Central memory CD8-positive, alpha-beta T cell (primary cell): Measurements from ENCODE around the gene ANKS1B.
A peak's percentile ranks its signal among the peaks of the same experiment; 100 is the strongest.
"Not testable (repeated sequence)": the region's sequence is repeated elsewhere in the genome, so short reads cannot be mapped to it uniquely, and the experiment has no call there.

Experiments
- ATAC-seq: fragments of 150-1000 bp; cut with Tn5 transposase; replicated peaks from 2 replicates; pipeline ENCODE4 v1.10.0; 2022; ENCODE audit warnings: mild to moderate bottlenecking, moderate FRiP score, moderate number of reproducible peaks; ENCODE audit not compliant: poor library complexity, severe bottlenecking; ENCODE audit errors: extremely low read depth
- DNase-seq, 2 donors: peaks; one replicate each; pipeline ENCODE4 v3.0.0; 2021; ENCODE audit warnings: low spot score in 2 of 2
- H3K27ac Mint-ChIP-seq: one replicate; pipeline ENCODE4 v1.8.0; 2022; ENCODE audit warnings: low read depth, mild to moderate bottlenecking, moderate library complexity, mixed read lengths
- H3K27me3 Mint-ChIP-seq: one replicate; pipeline ENCODE4 v1.8.0; 2022; ENCODE audit warnings: mixed read lengths
- H3K36me3 Mint-ChIP-seq: one replicate; pipeline ENCODE4 v1.8.0; 2022; ENCODE audit warnings: mild to moderate bottlenecking, moderate library complexity, mixed read lengths; ENCODE audit not compliant: insufficient read depth
- H3K4me1 Mint-ChIP-seq: one replicate; pipeline ENCODE4 v1.8.0; 2022; ENCODE audit warnings: mixed read lengths
- H3K4me3 Mint-ChIP-seq: one replicate; pipeline ENCODE4 v1.8.0; 2022; ENCODE audit warnings: mild to moderate bottlenecking, moderate library complexity, mixed read lengths
- H3K9me3 Mint-ChIP-seq: one replicate; pipeline ENCODE4 v1.8.0; 2022; ENCODE audit warnings: mixed read lengths

Gene ANKS1B

GRCh38 chr12:99984271-99985128 lies at the start of gene ANKS1B:
Gene ANKS1B, minus strand, starts transcription at chr12:99984936. Its CDS starts 699 bp downstream, at chr12:99984237.
- Mint-ChIP-seq H3K27me3 (peaks cover 70% of the 10 kb centered on the region), H3K4me1 (no peaks in the 10 kb centered on the region)
- ATAC-seq: no peak

GRCh38 chr12:100031836-100032235 lies 47.1 kb upstream of the ANKS1B start:
- no peak overlapping the region for H3K4me3 Mint-ChIP-seq
- H3K27ac Mint-ChIP-seq: no peak overlapping the region
- H3K27me3 Mint-ChIP-seq: no peaks in the 10 kb centered on the region
- DNase-seq (no peak), ATAC-seq (no peak)
- no peaks in the 10 kb centered on the region for H3K4me1 Mint-ChIP-seq
- no peaks in the 10 kb centered on the region for H3K9me3 Mint-ChIP-seq
- peaks cover 2% of the 10 kb centered on the region for H3K36me3 Mint-ChIP-seq

More at GRCh38 chr12:99984271-99985128, at the start of gene ANKS1B:
- Mint-ChIP-seq H3K4me3 (peak within 1 kb of the TSS; percentile 34), H3K36me3 (no peaks in the 10 kb centered on the region), H3K27ac (no peak within 1 kb of the TSS), H3K9me3 (no peaks in the 10 kb centered on the region)
- DNase-seq: no peak

- no peak for ATAC-seq
- H3K27me3 Mint-ChIP-seq: no peaks in the 10 kb centered on the region
Measured at GRCh38 chr12:100027671-100028070, 42.9 kb upstream of the ANKS1B start.

GRCh38 chr12:100026241-100026640 lies 41.5 kb upstream of the ANKS1B start:
- Mint-ChIP-seq H3K36me3 (peaks cover 5% of the 10 kb centered on the region), H3K27me3 (no peaks in the 10 kb centered on the region), H3K4me1 (no peaks in the 10 kb centered on the region), H3K27ac (no peak overlapping the region), H3K4me3 (no peak overlapping the region), H3K9me3 (peaks cover 10% of the 10 kb centered on the region)
- DNase-seq (no peak), ATAC-seq (no peak)

More at GRCh38 chr12:100027671-100028070, 42.9 kb upstream of the ANKS1B start:
- H3K4me1 Mint-ChIP-seq: no peaks in the 10 kb centered on the region
- DNase-seq: no peak
- peaks cover 5% of the 10 kb centered on the region for H3K36me3 Mint-ChIP-seq
- H3K9me3 Mint-ChIP-seq: no peaks in the 10 kb centered on the region
- H3K4me3 Mint-ChIP-seq: no peak overlapping the region
- H3K27ac Mint-ChIP-seq: no peak overlapping the region

- H3K27ac Mint-ChIP-seq: no peak overlapping the region
- H3K36me3 Mint-ChIP-seq: peaks cover 5% of the 10 kb centered on the region
- H3K9me3 Mint-ChIP-seq: peaks cover 10% of the 10 kb centered on the region
- DNase-seq (no peak), ATAC-seq (no peak)
- no peaks in the 10 kb centered on the region for H3K4me1 Mint-ChIP-seq
- H3K27me3 Mint-ChIP-seq: no peaks in the 10 kb centered on the region
- no peak overlapping the region for H3K4me3 Mint-ChIP-seq
Measured at GRCh38 chr12:100024974-100025555, 40.3 kb upstream of the ANKS1B start.

- peaks cover 10% of the 10 kb centered on the region for H3K9me3 Mint-ChIP-seq
- no peaks in the 10 kb centered on the region for H3K4me1 Mint-ChIP-seq
- DNase-seq: no peak
- no peaks in the 10 kb centered on the region for H3K27me3 Mint-ChIP-seq
- H3K36me3 Mint-ChIP-seq: peaks cover 3% of the 10 kb centered on the region
- H3K27ac Mint-ChIP-seq: no peak overlapping the region
- no peak overlapping the region for H3K4me3 Mint-ChIP-seq
- ATAC-seq: no peak
Measured at GRCh38 chr12:100020370-100020769, 35.6 kb upstream of the ANKS1B start.

GRCh38 chr12:100017056-100017455 lies 32.3 kb upstream of the ANKS1B start:
- Mint-ChIP-seq H3K27ac (no peak overlapping the region), H3K4me1 (no peaks in the 10 kb centered on the region), H3K36me3 (no peaks in the 10 kb centered on the region), H3K9me3 (peaks cover 8% of the 10 kb centered on the region), H3K27me3 (no peaks in the 10 kb centered on the region), H3K4me3 (no peak overlapping the region)
- ATAC-seq: no peak
- DNase-seq: no peak

GRCh38 chr12:100016304-100016703 lies 31.6 kb upstream of the ANKS1B start:
- not testable (repeated sequence) for H3K27me3 Mint-ChIP-seq, H3K36me3 Mint-ChIP-seq, H3K4me1 Mint-ChIP-seq, H3K9me3 Mint-ChIP-seq, H3K4me3 Mint-ChIP-seq, ATAC-seq, DNase-seq, H3K27ac Mint-ChIP-seq

- not testable (repeated sequence) for H3K27ac Mint-ChIP-seq, H3K4me3 Mint-ChIP-seq, H3K27me3 Mint-ChIP-seq, H3K4me1 Mint-ChIP-seq, H3K36me3 Mint-ChIP-seq, H3K9me3 Mint-ChIP-seq, ATAC-seq, DNase-seq
Measured at GRCh38 chr12:100005846-100006245, 21.1 kb upstream of the ANKS1B start.

GRCh38 chr12:99997806-99998205 lies 13.1 kb upstream of the ANKS1B start:
- no peak overlapping the region for H3K4me3 Mint-ChIP-seq
- no peak for DNase-seq

GRCh38 chr12:99996095-99996494 lies 11.4 kb upstream of the ANKS1B start:
- ATAC-seq: no peak
- Mint-ChIP-seq H3K27ac (no peak overlapping the region), H3K4me1 (no peaks in the 10 kb centered on the region)

More at GRCh38 chr12:99997806-99998205, 13.1 kb upstream of the ANKS1B start:
- Mint-ChIP-seq H3K36me3 (no peaks in the 10 kb centered on the region), H3K4me1 (no peaks in the 10 kb centered on the region), H3K27ac (no peak overlapping the region), H3K9me3 (peaks cover 13% of the 10 kb centered on the region), H3K27me3 (peaks cover 3% of the 10 kb centered on the region)
- ATAC-seq: no peak

GRCh38 chr12:99985631-99986030 lies 895 bp upstream of the ANKS1B start:
- Mint-ChIP-seq H3K4me1 (no peaks in the 10 kb centered on the region), H3K9me3 (no peaks in the 10 kb centered on the region), H3K27me3 (peaks cover 66% of the 10 kb centered on the region), H3K36me3 (no peaks in the 10 kb centered on the region), H3K4me3 (peak overlapping the region; percentile 34), H3K27ac (no peak overlapping the region)
- no peak for ATAC-seq
- no peak for DNase-seq

More at GRCh38 chr12:99996095-99996494, 11.4 kb upstream of the ANKS1B start:
- peaks cover 18% of the 10 kb centered on the region for H3K9me3 Mint-ChIP-seq
- peaks cover 20% of the 10 kb centered on the region for H3K27me3 Mint-ChIP-seq
- no peak for DNase-seq
- no peak overlapping the region for H3K4me3 Mint-ChIP-seq
- H3K36me3 Mint-ChIP-seq: no peaks in the 10 kb centered on the region

GRCh38 chr12:99985129-99985570 lies 414 bp upstream of the ANKS1B start:
- Mint-ChIP-seq H3K27ac (no peak overlapping the region), H3K4me1 (no peaks in the 10 kb centered on the region), H3K9me3 (no peaks in the 10 kb centered on the region), H3K36me3 (no peaks in the 10 kb centered on the region), H3K4me3 (peak overlapping the region; percentile 34), H3K27me3 (peaks cover 70% of the 10 kb centered on the region)
- ATAC-seq (no peak), DNase-seq (no peak)
